K562 (cell line): ENCODE measurements around the gene GAB1. TPM values are rescaled to one million over a fixed set of nuclear protein-coding genes. Genes with fewer than 3 reads are reported as not detected.

Experiments
- BRD9 ChIP-seq: fragments of 450-650 bp; IDR thresholded peaks from 2 replicates; pipeline ENCODE4 v1.6.1; 2018; ENCODE audit warnings: low read depth; ENCODE audit not compliant: partially characterized antibody
- CC2D1A ChIP-seq: fragments of 450-650 bp; IDR thresholded peaks from 2 replicates; pipeline ENCODE4 v1.6.1; 2017; ENCODE audit warnings: mild to moderate bottlenecking
- ILF3 ChIP-seq: fragments of 450-650 bp; IDR thresholded peaks from 2 replicates; pipeline ENCODE4 v1.6.1; 2018; ENCODE audit warnings: antibody characterized with exemption, mild to moderate bottlenecking, moderate library complexity, borderline replicate concordance
- KDM1A ChIP-seq, 2 experiments: fragments of 450-650 bp; IDR thresholded peaks; 2 replicates each; pipeline ENCODE4 v1.6.1; 2016; ENCODE audit warnings: mild to moderate bottlenecking in 2 of 2
- MEIS2 ChIP-seq: fragments of 450-650 bp; IDR thresholded peaks from 2 replicates; pipeline ENCODE4 v1.6.1; 2014; ENCODE audit warnings: mild to moderate bottlenecking; ENCODE audit not compliant: partially characterized antibody
- RBM17 ChIP-seq: fragments of 200-400 bp; formaldehyde crosslinking; IDR thresholded peaks from 2 replicates; pipeline ENCODE4 v1.6.1; 2017; ENCODE audit warnings: low read depth, mild to moderate bottlenecking, low read length, borderline replicate concordance
- SMARCE1 ChIP-seq: fragments of 450-650 bp; IDR thresholded peaks from 2 replicates; pipeline ENCODE4 v1.7.1; 2016; ENCODE audit warnings: mild to moderate bottlenecking
- SMC3 ChIP-seq: conservative IDR thresholded peaks from 2 replicates; pipeline ENCODE4 v1.6.1; 2011; ENCODE audit warnings: low read depth, low read length, improper control_type of control experiment; ENCODE audit not compliant: insufficient read depth
- SREBF1 ChIP-seq: fragments of 150-350 bp; IDR thresholded peaks from 2 replicates; pipeline ENCODE4 v1.6.1; 2014; ENCODE audit warnings: antibody characterized with exemption, low read depth, low read length, borderline replicate concordance
- SRSF9 ChIP-seq: fragments of 200-400 bp; formaldehyde crosslinking; IDR thresholded peaks from 2 replicates; pipeline ENCODE4 v1.6.1; 2017; ENCODE audit warnings: low read depth, low read length, borderline replicate concordance
- STAT5B ChIP-seq: fragments of 250-450 bp; sonication (Bioruptor Pico); IDR thresholded peaks from 2 replicates; pipeline ENCODE4 v1.8.0; 2021; ENCODE audit warnings: mild to moderate bottlenecking, inconsistent platforms
- TAF1 ChIP-seq: IDR thresholded peaks from 2 replicates; pipeline ENCODE4 v1.6.1; 2011; ENCODE audit warnings: mild to moderate bottlenecking, low read length, moderate library complexity; ENCODE audit not compliant: insufficient read depth, control insufficient read depth, severe bottlenecking; ENCODE audit errors: extremely low read depth
- TAF15 ChIP-seq: fragments of 200-400 bp; formaldehyde crosslinking; IDR thresholded peaks from 2 replicates; pipeline ENCODE4 v1.6.1; 2017; ENCODE audit warnings: mild to moderate bottlenecking, low read depth, low read length, moderate library complexity
- U2AF1 ChIP-seq: fragments of 200-400 bp; formaldehyde crosslinking; optimal IDR thresholded peaks from 2 replicates; pipeline ENCODE3; 2017; ENCODE audit warnings: mild to moderate bottlenecking, low read depth, low read length, moderate library complexity
- ZNF316 ChIP-seq: fragments of 450-650 bp; IDR thresholded peaks from 2 replicates; pipeline ENCODE4 v1.6.1; 2016
- ZNF384 ChIP-seq: IDR thresholded peaks from 2 replicates; pipeline ENCODE4 v1.6.1; 2012; ENCODE audit warnings: low read depth, low read length, improper control_type of control experiment
- polyA plus RNA-seq, 8 experiments: library from polyadenylated mRNA; depleted of rRNA in 4 of 8; stranded (reverse) in 5 of 8; unstranded in 3 of 8; fragments of >200 nt; fragmentation: Nextera tagmentation in 2 of 8; fragmentation: Illumina TruSeq in 1 of 8; extraction: Ambion mirVana in 2 of 8; extraction: Trizol in 1 of 8; gene quantifications; 2 replicates each; pipeline versions ENCODE4 v1.2.1 to v1.2.3, GENCODE V29; 2011 to 2014; ENCODE audit warnings: inconsistent platforms in 1 of 8, missing spikeins in 1 of 8
- total RNA-seq, 7 experiments: library from RNA; depleted of rRNA in 6 of 7; stranded (reverse); fragments of >200 nt in 6 of 7; fragmentation: Illumina TruSeq in 2 of 7; extraction: Trizol in 2 of 7; gene quantifications; 2 replicates each; pipeline versions ENCODE4 v1.2.1 to v1.2.3, GENCODE V29; 2011 to 2021; ENCODE audit warnings: low replicate concordance in 1 of 7
- TF ChIP-seq, protein P1 (sequence below): fragments of 250-450 bp; sonication (Bioruptor Pico); IDR thresholded peaks from 2 replicates; pipeline ENCODE4 v1.4.0; 2020; ENCODE audit warnings: mild to moderate bottlenecking, moderate library complexity
- TF ChIP-seq, protein P2 (sequence below), 2 experiments: IDR thresholded peaks in 1 of 2; conservative IDR thresholded peaks in 1 of 2; 2 replicates each; pipeline ENCODE4 v1.6.1; 2016; ENCODE audit warnings: low read depth in 2 of 2, mild to moderate bottlenecking in 1 of 2, missing compliant biosample characterization in 1 of 2, missing genetic modification characterization in 1 of 2, moderate library complexity in 1 of 2
- TF ChIP-seq, protein P3 (sequence below): fragments of 200-800 bp; sonication (Bioruptor generic); IDR thresholded peaks from 2 replicates; pipeline ENCODE4 v1.6.1; 2017; ENCODE audit warnings: missing genetic modification characterization, missing compliant biosample characterization
- TF ChIP-seq, protein P4 (sequence below): fragments of 450-650 bp; IDR thresholded peaks from 2 replicates; pipeline ENCODE4 v1.6.1; 2016

Gene GAB1
- total and polyA plus RNA-seq, 9 of the 15 experiments (the other 6 are each of a cell fraction or from before 2014, with no cell fraction given), result 1.3 to 14.6 (median 7.5) TPM

DNA sequence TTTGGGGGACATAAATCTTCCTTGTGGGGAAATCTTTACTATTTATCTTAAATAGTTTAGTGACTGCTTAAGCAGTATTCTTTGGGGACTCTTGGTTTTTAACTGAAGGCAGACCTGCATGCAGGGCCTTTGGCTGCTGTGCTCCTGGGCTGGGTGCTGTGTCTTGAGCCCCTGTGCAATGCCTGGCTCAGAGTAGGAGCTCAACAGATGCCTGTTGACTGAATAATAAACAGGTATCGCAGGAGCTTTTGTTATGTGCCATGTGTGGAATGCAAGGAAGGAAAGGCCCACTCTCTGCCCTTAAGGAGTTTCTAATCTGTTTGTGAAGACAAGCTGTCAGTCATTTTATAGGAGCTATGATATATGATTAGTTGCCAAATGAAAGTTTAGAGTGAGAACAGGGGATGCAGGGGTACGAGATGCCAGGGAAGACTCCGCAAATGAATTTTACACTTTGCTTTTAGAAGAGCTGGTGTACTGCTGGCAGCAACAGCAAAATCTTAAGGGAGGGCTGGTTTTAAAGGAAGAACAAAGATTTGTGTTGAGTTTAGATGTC, 6.7 kb downstream of the GAB1 start (continued):
- TF ChIP-seq, protein P1, sequence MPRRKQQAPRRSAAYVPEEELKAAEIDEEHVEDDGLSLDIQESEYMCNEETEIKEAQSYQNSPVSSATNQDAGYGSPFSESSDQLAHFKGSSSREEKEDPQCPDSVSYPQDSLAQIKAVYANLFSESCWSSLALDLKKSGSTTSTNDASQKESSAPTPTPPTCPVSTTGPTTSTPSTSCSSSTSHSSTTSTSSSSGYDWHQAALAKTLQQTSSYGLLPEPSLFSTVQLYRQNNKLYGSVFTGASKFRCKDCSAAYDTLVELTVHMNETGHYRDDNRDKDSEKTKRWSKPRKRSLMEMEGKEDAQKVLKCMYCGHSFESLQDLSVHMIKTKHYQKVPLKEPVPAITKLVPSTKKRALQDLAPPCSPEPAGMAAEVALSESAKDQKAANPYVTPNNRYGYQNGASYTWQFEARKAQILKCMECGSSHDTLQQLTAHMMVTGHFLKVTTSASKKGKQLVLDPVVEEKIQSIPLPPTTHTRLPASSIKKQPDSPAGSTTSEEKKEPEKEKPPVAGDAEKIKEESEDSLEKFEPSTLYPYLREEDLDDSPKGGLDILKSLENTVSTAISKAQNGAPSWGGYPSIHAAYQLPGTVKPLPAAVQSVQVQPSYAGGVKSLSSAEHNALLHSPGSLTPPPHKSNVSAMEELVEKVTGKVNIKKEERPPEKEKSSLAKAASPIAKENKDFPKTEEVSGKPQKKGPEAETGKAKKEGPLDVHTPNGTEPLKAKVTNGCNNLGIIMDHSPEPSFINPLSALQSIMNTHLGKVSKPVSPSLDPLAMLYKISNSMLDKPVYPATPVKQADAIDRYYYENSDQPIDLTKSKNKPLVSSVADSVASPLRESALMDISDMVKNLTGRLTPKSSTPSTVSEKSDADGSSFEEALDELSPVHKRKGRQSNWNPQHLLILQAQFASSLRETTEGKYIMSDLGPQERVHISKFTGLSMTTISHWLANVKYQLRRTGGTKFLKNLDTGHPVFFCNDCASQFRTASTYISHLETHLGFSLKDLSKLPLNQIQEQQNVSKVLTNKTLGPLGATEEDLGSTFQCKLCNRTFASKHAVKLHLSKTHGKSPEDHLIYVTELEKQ (CRISPR knock-in tag), result no peak
- TF ChIP-seq U2AF1 (no peak), SRSF9 (no peak), SMC3 (no peak), STAT5B (no peak), ZNF316 (peak; percentile 15; the same call in 1 of the 2 replicates), TAF15 (no peak), KDM1A (IDR thresholded peaks at IDR 0.05) (no peak), ILF3 (no peak), MEIS2 (peak; percentile 72), SMARCE1 (no peak), SREBF1 (no peak), RBM17 (no peak), CC2D1A (no peak), BRD9 (no peak), TAF1 (no peak), ZNF384 (no peak)
- TF ChIP-seq, protein P2, sequence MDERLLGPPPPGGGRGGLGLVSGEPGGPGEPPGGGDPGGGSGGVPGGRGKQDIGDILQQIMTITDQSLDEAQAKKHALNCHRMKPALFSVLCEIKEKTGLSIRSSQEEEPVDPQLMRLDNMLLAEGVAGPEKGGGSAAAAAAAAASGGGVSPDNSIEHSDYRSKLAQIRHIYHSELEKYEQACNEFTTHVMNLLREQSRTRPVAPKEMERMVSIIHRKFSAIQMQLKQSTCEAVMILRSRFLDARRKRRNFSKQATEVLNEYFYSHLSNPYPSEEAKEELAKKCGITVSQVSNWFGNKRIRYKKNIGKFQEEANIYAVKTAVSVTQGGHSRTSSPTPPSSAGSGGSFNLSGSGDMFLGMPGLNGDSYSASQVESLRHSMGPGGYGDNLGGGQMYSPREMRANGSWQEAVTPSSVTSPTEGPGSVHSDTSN (CRISPR knock-in tag; IDR thresholded peaks at IDR 0.05; ENCODE audit: low read depth), result no peak
- TF ChIP-seq, protein P2 (tag; conservative IDR thresholded peaks at IDR 0.05; ENCODE audit: low read depth), result 0 out of 2 replicates have a peak, but pooled peaks have one; percentile 21
- TF ChIP-seq, protein P3, sequence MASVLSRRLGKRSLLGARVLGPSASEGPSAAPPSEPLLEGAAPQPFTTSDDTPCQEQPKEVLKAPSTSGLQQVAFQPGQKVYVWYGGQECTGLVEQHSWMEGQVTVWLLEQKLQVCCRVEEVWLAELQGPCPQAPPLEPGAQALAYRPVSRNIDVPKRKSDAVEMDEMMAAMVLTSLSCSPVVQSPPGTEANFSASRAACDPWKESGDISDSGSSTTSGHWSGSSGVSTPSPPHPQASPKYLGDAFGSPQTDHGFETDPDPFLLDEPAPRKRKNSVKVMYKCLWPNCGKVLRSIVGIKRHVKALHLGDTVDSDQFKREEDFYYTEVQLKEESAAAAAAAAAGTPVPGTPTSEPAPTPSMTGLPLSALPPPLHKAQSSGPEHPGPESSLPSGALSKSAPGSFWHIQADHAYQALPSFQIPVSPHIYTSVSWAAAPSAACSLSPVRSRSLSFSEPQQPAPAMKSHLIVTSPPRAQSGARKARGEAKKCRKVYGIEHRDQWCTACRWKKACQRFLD (CRISPR knock-in tag), result no peak
- TF ChIP-seq, protein P4, sequence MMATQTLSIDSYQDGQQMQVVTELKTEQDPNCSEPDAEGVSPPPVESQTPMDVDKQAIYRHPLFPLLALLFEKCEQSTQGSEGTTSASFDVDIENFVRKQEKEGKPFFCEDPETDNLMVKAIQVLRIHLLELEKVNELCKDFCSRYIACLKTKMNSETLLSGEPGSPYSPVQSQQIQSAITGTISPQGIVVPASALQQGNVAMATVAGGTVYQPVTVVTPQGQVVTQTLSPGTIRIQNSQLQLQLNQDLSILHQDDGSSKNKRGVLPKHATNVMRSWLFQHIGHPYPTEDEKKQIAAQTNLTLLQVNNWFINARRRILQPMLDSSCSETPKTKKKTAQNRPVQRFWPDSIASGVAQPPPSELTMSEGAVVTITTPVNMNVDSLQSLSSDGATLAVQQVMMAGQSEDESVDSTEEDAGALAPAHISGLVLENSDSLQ, result peak; percentile 78
